OCI-M2 (cell line): ENCODE data around the gene OR2AJ1.

Experiments
- DNase-seq: peaks from one replicate; lab custom pipeline; 2025; ENCODE audit not compliant: unreplicated experiment; lab: John Stamatoyannopoulos, UW

The OR2AJ1 gene

GRCh38 chr1:247953408-247953807 is 28.7 kb downstream of the OR2AJ1 start:
- DNase-seq, result no peak

- no peak for DNase-seq
These were observed 37.1 kb downstream of the OR2AJ1 start for GRCh38 chr1:247961791-247962190.

- DNase-seq, result no peak
These were observed 38.4 kb downstream of the OR2AJ1 start for GRCh38 chr1:247962911-247963588.

GRCh38 chr1:247964933-247965332 is 40.2 kb downstream of the OR2AJ1 start, which contains the start of gene OR2AK2:
Gene OR2AK2, plus strand, starts transcription at chr1:247965233. Its CDS starts 144 bp downstream, at chr1:247965377.
- DNase-seq, result no peak

- DNase-seq, result no peak
These were observed 42.0 kb downstream of the OR2AJ1 start for GRCh38 chr1:247966532-247967204.
